HUES64 (cell line): ENCODE measurements around the gene SH3PXD2A.
A peak's percentile ranks its signal among the peaks of the same experiment; 100 is the strongest.

Source experiments
- H3K27ac ChIP-seq: 2 replicates; pipeline ENCODE4 v1.7.0; 2013; ENCODE audit warnings: low read depth, low read length, inconsistent platforms
- H3K27me3 ChIP-seq: 2 replicates; pipeline ENCODE4 v1.6.1; 2013; ENCODE audit warnings: mild to moderate bottlenecking, low read length; ENCODE audit not compliant: insufficient read depth
- H3K36me3 ChIP-seq: 2 replicates; pipeline ENCODE4 v1.6.1; 2013; ENCODE audit warnings: mild to moderate bottlenecking, low read length; ENCODE audit not compliant: insufficient read depth
- H3K4me1 ChIP-seq: 2 replicates; pipeline ENCODE4 v1.6.1; 2013; ENCODE audit warnings: mild to moderate bottlenecking, low read length, moderate library complexity; ENCODE audit not compliant: insufficient read depth
- H3K4me3 ChIP-seq: 2 replicates; pipeline ENCODE4 v1.5.1; 2013; ENCODE audit warnings: mild to moderate bottlenecking, low read length, moderate library complexity
- H3K9ac ChIP-seq: 2 replicates; pipeline ENCODE4 v1.6.1; 2013; ENCODE audit warnings: mild to moderate bottlenecking, low read depth, low read length
- H3K9me3 ChIP-seq: 2 replicates; pipeline ENCODE4 v1.6.1; 2013; ENCODE audit warnings: low read depth, low read length; ENCODE audit not compliant: insufficient read depth
- WGBS: fragments of 150-250, 120-280 bp; methylation state at CpG from one replicate; pipeline ENCODE4 v1.1.7; 2013; ENCODE audit warnings: missing lambda C conversion rate; 5-methylcytosine and 5-hydroxymethylcytosine counted together

Gene SH3PXD2A

GRCh38 chr10:103695584-103696005, 159.8 kb downstream of the SH3PXD2A start:
- H3K36me3 ChIP-seq = no peaks in the 10 kb centered on the region
- 74% methylated on average over 4 of the region's 4 CpGs for whole genome bisulfite sequencing
- H3K27me3 ChIP-seq = peaks cover 44% of the 10 kb centered on the region
- no peaks in the 10 kb centered on the region for H3K9me3 ChIP-seq
- H3K9ac ChIP-seq = no peak overlapping the region
- H3K27ac ChIP-seq = no peak overlapping the region
- H3K4me3 ChIP-seq = no peak overlapping the region
- H3K4me1 ChIP-seq = peaks cover 10% of the 10 kb centered on the region; the same call in 1 of the 2 replicates

- Histone ChIP-seq H3K27me3 (peaks cover 45% of the 10 kb centered on the region), H3K36me3 (no peaks in the 10 kb centered on the region), H3K27ac (no peak overlapping the region), H3K4me3 (peak overlapping the region; percentile 46), H3K9me3 (no peaks in the 10 kb centered on the region), H3K9ac (no peak overlapping the region), H3K4me1 (peaks cover 10% of the 10 kb centered on the region; the same call in 1 of the 2 replicates)
- WGBS = 37% methylated on average over 5 of the region's 5 CpGs
Observed at GRCh38 chr10:103693812-103694205, 161.6 kb downstream of the SH3PXD2A start.

- Histone ChIP-seq H3K27ac (no peak overlapping the region), H3K9ac (no peak overlapping the region), H3K36me3 (no peaks in the 10 kb centered on the region), H3K27me3 (peaks cover 45% of the 10 kb centered on the region), H3K4me3 (peak overlapping the region; percentile 60), H3K9me3 (no peaks in the 10 kb centered on the region), H3K4me1 (peaks cover 10% of the 10 kb centered on the region; the same call in 1 of the 2 replicates)
- WGBS = 2% methylated on average over 69 of the region's 69 CpGs
Observed at GRCh38 chr10:103692952-103693811, 162.2 kb downstream of the SH3PXD2A start.

GRCh38 chr10:103692436-103692951, 162.9 kb downstream of the SH3PXD2A start:
- Histone ChIP-seq H3K9me3 (no peaks in the 10 kb centered on the region), H3K27ac (no peak overlapping the region), H3K9ac (no peak overlapping the region), H3K4me3 (peak overlapping the region; percentile 60), H3K27me3 (peaks cover 45% of the 10 kb centered on the region), H3K36me3 (no peaks in the 10 kb centered on the region), H3K4me1 (peaks cover 10% of the 10 kb centered on the region; the same call in 1 of the 2 replicates)
- under 1% methylated on average over 35 of the region's 35 CpGs for WGBS

GRCh38 chr10:103691723-103692435, 163.5 kb downstream of the SH3PXD2A start:
- peaks cover 6% of the 10 kb centered on the region; the same call in 1 of the 2 replicates for H3K4me1 ChIP-seq
- peak overlapping the region; percentile 60 for H3K4me3 ChIP-seq
- no peak overlapping the region for H3K9ac ChIP-seq
- H3K27ac ChIP-seq = no peak overlapping the region
- no peaks in the 10 kb centered on the region for H3K9me3 ChIP-seq
- H3K27me3 ChIP-seq = peaks cover 45% of the 10 kb centered on the region
- no peaks in the 10 kb centered on the region for H3K36me3 ChIP-seq
- 22% methylated on average over 12 of the region's 17 CpGs for WGBS

GRCh38 chr10:103691267-103691666, 164.1 kb downstream of the SH3PXD2A start:
- 88% methylated on average over 4 of the region's 4 CpGs for WGBS

GRCh38 chr10:103690281-103690680, 165.1 kb downstream of the SH3PXD2A start:
- H3K9ac ChIP-seq = no peak overlapping the region
- H3K9me3 ChIP-seq = no peaks in the 10 kb centered on the region
- WGBS = 88% methylated on average over 2 of the region's 2 CpGs
- H3K36me3 ChIP-seq = no peaks in the 10 kb centered on the region
- H3K4me3 ChIP-seq = no peak overlapping the region
- peaks cover 8% of the 10 kb centered on the region for H3K4me1 ChIP-seq
- peaks cover 44% of the 10 kb centered on the region for H3K27me3 ChIP-seq
- H3K27ac ChIP-seq = no peak overlapping the region

More at GRCh38 chr10:103691267-103691666, 164.1 kb downstream of the SH3PXD2A start:
- no peaks in the 10 kb centered on the region for H3K36me3 ChIP-seq
- H3K9ac ChIP-seq = no peak overlapping the region
- no peak overlapping the region for H3K27ac ChIP-seq
- 0 out of 2 replicates have a peak, but pooled peaks cover under 1% of the 10 kb centered on the region for H3K4me1 ChIP-seq
- H3K27me3 ChIP-seq = peaks cover 45% of the 10 kb centered on the region
- H3K4me3 ChIP-seq = no peak overlapping the region
- no peaks in the 10 kb centered on the region for H3K9me3 ChIP-seq

- 60% methylated on average over 4 of the region's 4 CpGs for WGBS
- Histone ChIP-seq H3K9me3 (no peaks in the 10 kb centered on the region), H3K9ac (no peak overlapping the region), H3K36me3 (no peaks in the 10 kb centered on the region), H3K27ac (no peak overlapping the region), H3K4me1 (peaks cover 9% of the 10 kb centered on the region), H3K4me3 (no peak overlapping the region), H3K27me3 (peaks cover 26% of the 10 kb centered on the region)
Observed at GRCh38 chr10:103688491-103688890, 166.9 kb downstream of the SH3PXD2A start.

GRCh38 chr10:103687718-103688117, 167.7 kb downstream of the SH3PXD2A start:
- 95% methylated on average over 5 of the region's 5 CpGs for whole genome bisulfite sequencing
- peaks cover 9% of the 10 kb centered on the region for H3K4me1 ChIP-seq
- no peaks in the 10 kb centered on the region for H3K36me3 ChIP-seq
- H3K9ac ChIP-seq = no peak overlapping the region
- no peaks in the 10 kb centered on the region for H3K9me3 ChIP-seq
- H3K27ac ChIP-seq = no peak overlapping the region
- peaks cover 20% of the 10 kb centered on the region for H3K27me3 ChIP-seq
- no peak overlapping the region for H3K4me3 ChIP-seq

GRCh38 chr10:103687172-103687571, 168.2 kb downstream of the SH3PXD2A start:
- Histone ChIP-seq H3K9me3 (no peaks in the 10 kb centered on the region), H3K36me3 (no peaks in the 10 kb centered on the region), H3K27ac (no peak overlapping the region), H3K4me1 (peaks cover 9% of the 10 kb centered on the region), H3K9ac (no peak overlapping the region), H3K27me3 (peaks cover 15% of the 10 kb centered on the region), H3K4me3 (no peak overlapping the region)
- 90% methylated on average over 6 of the region's 6 CpGs for WGBS
